Activated naive CD4-positive, alpha-beta T cell treated with anti-CD3 and anti-CD28 coated beads, Interleukin-2, amount 50 U/mL, for 72 hours (primary cell): Measurements from ENCODE around the gene SLC35G3. TPM values are rescaled to one million over a fixed set of nuclear protein-coding genes. Genes with fewer than 3 reads are reported as not detected.
"Not testable (repeated sequence)": the region's sequence is repeated elsewhere in the genome, so short reads cannot be mapped to it uniquely, and the experiment has no call there.

Experiments
- ATAC-seq, 2 donors: fragments of 150-1000 bp; cut with Tn5 transposase; 2 replicates each; pipeline ENCODE4 v1.10.0; 2021; ENCODE audit warnings: mild to moderate bottlenecking in 2 of 2, moderate library complexity in 2 of 2
- DNase-seq, 2 donors: peaks; one replicate each; pipeline ENCODE4 v3.0.0; 2021 to 2022; ENCODE audit warnings: low spot score in 2 of 2
- H3K27ac Mint-ChIP-seq, 2 donors: one replicate each; pipeline ENCODE4 v1.8.0; 2022; ENCODE audit warnings: mild to moderate bottlenecking in 2 of 2, mixed read lengths in 2 of 2
- H3K36me3 Mint-ChIP-seq, 2 donors: one replicate each; pipeline ENCODE4 v1.8.0; 2022; ENCODE audit warnings: mixed read lengths in 2 of 2
- H3K9me3 Mint-ChIP-seq, 2 donors: one replicate each; pipeline ENCODE4 v1.8.0; 2022; ENCODE audit warnings: mixed read lengths in 2 of 2
- total RNA-seq, 2 donors: library from RNA; stranded (reverse); gene quantifications; one replicate each; pipeline ENCODE4 v1.2.3, GENCODE V29; 2022

SLC35G3 gene
- total RNA-seq: not detected

- DNase-seq, ATAC-seq: not testable (repeated sequence)
- peaks cover 0 to 18% of the 10 kb centered on the region in 2 donors for H3K36me3 Mint-ChIP-seq
- peak within 1 kb of the TSS in 1 of 2 donors; percentile 76 for H3K27ac Mint-ChIP-seq
- H3K9me3 Mint-ChIP-seq: peaks cover 0 to 10% of the 10 kb centered on the region in 2 donors
These were observed at the start of gene SLC35G3 for GRCh38 chr17:35194001-35194400. SLC35G3 (minus strand) TSS chr17:35194393; CDS start chr17:35194307, 86 bp downstream.

DNA sequence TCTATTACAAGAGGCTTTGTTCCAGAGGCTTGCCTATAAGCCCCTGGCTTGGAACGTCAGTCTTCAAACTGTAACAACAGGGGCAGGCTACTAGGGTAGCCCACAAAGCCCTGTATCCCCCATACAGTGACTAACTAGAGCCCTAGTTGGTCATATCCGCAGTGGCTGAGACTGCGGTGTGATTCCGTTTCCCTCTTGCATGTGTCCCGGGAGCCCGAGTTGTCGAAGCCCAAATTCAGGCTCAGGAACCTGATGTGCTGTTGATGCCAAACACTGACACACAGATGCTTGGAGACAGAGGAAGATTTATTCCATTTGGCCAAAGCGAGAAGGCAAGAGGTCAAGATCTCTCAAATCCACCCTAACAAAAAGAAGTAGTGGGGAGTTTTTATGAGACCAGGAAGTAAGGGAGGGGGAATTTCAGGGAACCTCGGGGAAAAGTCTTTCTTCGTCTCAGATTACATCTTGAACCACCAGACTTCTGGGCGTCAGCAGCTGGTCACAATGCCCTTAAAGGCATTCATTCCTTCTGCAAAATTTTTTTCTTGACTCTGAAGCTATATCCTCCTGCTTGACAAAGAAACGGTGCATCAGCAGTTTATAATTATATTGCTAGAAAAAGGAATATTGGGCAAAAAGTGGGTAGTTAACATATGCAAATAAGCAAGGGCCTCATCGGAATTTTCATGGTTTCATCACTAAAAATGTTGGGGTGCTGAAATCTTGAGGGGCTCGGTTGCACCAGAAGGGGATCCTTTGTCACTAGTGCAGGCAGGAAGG lies 49.6 kb upstream of the SLC35G3 start:
- peak; percentile 64 to 82 for DNase-seq
- Mint-ChIP-seq H3K9me3 (no peaks in the 10 kb centered on the region), H3K36me3 (peaks cover 26 to 43% of the 10 kb centered on the region in 2 donors), H3K27ac (peak overlapping the region; percentile 100)
- ATAC-seq: peak; percentile 31 to 51

DNA sequence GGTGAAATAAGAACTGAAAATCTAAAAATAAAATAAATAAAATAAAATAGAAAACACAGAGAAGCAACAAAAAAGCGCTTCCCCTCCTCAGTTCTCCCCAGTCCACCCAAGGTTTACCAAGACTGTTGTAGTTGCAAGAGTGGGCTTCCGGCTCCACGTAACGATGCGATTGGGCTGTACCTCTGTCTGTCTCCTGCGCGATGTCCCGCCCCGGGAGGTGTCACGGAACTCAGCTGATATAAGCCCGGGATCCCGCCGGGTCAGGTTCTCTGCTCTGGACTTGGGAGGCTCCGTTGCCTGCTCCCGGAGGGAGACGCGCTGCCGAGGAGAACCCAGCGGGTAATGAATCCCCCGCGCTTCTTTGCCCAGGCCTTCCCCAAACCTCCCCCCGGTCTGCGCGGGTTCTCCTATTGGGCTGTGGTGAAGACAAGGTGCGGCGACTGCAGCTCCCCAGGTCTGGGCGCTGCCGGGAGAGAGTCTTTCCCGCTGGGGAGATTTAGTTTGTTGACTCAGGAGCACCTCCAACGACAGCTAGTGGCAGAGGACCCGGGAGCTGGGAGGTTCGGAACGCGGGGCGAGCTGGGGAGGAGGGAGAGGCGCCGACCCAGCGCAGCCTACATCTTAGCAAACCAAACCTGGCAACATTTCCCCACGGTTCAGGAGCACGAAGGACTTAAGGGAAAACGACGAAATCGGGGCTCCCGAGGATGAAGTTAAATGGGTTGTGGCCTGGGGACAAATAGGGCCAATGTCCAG lies 48.8 kb upstream of the SLC35G3 start, which contains the start of gene SLFN5:
SLFN5 (plus strand) TSS at position 268 of the 756 bp plus-strand sequence. CDS start 15,619 bp downstream, outside the sequence.
- H3K27ac Mint-ChIP-seq: peak within 1 kb of the TSS; percentile 100

DNA sequence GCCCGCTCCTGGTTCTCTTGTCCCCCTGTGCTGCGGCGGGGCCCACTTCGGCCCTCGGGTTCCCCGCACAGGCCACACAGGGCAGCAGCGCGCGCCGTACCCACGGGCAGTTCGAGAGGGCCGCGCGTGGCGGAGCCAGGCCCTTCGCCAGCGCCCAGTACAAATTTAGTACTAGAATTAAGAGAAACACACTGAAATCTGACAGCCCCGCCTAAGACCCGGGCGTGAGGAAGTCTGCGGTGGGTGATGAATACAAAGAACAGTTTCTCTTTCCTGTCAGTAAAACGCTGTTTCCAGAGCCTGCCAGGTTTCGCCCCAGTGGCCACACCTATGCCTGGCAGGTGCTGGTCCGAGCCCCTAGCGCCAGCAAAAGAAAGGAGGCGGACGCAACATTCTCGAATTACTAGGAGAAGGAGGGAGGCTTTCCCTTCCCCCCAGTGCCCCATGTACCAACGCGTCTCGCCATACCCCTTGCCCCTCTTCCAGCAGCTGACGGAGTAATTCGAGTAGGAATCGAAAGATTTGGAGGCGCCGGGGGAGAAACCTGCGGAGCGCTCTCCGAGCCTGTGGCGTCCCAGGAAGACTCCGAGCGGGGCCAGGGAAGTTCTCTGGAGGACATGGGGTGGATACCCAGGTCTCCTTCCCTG lies 48.1 kb upstream of the SLC35G3 start:
- ATAC-seq: peak; percentile 55 to 63

More for the DNA sequence above, 48.8 kb upstream of the SLC35G3 start, which contains the start of gene SLFN5:
- DNase-seq: peak; percentile 95 to 96
- Mint-ChIP-seq H3K36me3 (peaks cover 19 to 35% of the 10 kb centered on the region in 2 donors), H3K9me3 (no peaks in the 10 kb centered on the region)
- peak; percentile 60 to 72 for ATAC-seq

DNA sequence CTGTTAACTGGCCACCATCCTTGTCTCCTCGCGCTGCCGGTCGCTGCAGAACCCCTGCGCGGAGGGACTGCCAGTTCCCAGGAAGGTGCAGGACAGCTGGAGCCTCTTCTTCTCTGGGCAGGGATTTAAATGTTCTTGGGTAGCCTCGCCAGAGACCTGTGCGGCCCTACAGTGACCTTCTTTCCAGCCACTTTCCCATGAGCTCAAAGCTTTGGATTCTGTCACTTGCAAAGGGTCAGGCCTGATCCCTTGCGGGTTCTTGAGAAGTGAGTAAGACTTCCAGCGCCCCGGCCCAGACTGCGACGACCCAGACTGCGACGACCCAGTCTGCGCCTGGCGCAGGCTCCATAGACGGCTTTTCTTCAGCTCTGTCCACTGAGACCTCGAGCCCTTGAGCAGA lies 47.3 kb upstream of the SLC35G3 start:
- no peaks in the 10 kb centered on the region for H3K9me3 Mint-ChIP-seq
- ATAC-seq (no peak), DNase-seq (peak; percentile 38 to 69)
- H3K27ac Mint-ChIP-seq: peak overlapping the region; percentile 99 to 100
- peaks cover 10 to 23% of the 10 kb centered on the region in 2 donors for H3K36me3 Mint-ChIP-seq

More for the DNA sequence above, 48.1 kb upstream of the SLC35G3 start:
- H3K36me3 Mint-ChIP-seq: peaks cover 12 to 28% of the 10 kb centered on the region in 2 donors
- peak; percentile 80 to 90 for DNase-seq
- H3K9me3 Mint-ChIP-seq: no peaks in the 10 kb centered on the region
- peak overlapping the region; percentile 94 to 100 for H3K27ac Mint-ChIP-seq

GRCh38 chr17:35240861-35241260 lies 46.7 kb upstream of the SLC35G3 start:
- ATAC-seq (no peak), DNase-seq (no peak)
- Mint-ChIP-seq H3K36me3 (peaks cover 10 to 23% of the 10 kb centered on the region in 2 donors), H3K9me3 (no peaks in the 10 kb centered on the region), H3K27ac (peak overlapping the region; percentile 40 to 100)

- Mint-ChIP-seq H3K9me3 (no peaks in the 10 kb centered on the region), H3K36me3 (peaks cover 10 to 21% of the 10 kb centered on the region in 2 donors), H3K27ac (peak overlapping the region; percentile 62 to 65)
- ATAC-seq (no peak), DNase-seq (no peak)
These were observed 45.6 kb upstream of the SLC35G3 start for GRCh38 chr17:35239823-35240222.

GRCh38 chr17:35238821-35239220 lies 44.6 kb upstream of the SLC35G3 start:
- Mint-ChIP-seq H3K27ac (peak overlapping the region in 1 of 2 donors; percentile 65), H3K36me3 (peaks cover 10 to 16% of the 10 kb centered on the region in 2 donors), H3K9me3 (no peaks in the 10 kb centered on the region)
- ATAC-seq: peak; percentile 17 to 37
- no peak for DNase-seq

DNA sequence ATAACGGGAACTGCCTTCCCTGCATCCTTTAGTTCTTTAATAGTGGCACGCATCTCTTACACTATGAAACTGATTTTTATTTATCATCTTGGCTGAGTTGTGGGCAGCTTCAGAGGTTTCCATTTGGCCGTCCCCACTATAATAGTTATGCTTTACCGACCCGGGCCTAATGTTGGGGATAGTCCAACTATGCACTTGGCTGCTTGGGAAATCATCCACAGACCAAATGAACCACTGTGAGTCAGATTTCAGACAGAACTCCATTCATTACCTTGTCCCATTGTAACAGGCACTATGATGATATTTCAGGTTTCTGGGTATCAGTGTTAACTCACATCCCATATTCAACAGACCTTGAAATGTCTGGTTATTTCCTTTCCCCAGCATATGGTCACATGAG lies 42.6 kb upstream of the SLC35G3 start:
- no peak for ATAC-seq
- Mint-ChIP-seq H3K27ac (no peak overlapping the region), H3K9me3 (no peaks in the 10 kb centered on the region), H3K36me3 (peaks cover 5 to 9% of the 10 kb centered on the region in 2 donors)
- no peak for DNase-seq

DNA sequence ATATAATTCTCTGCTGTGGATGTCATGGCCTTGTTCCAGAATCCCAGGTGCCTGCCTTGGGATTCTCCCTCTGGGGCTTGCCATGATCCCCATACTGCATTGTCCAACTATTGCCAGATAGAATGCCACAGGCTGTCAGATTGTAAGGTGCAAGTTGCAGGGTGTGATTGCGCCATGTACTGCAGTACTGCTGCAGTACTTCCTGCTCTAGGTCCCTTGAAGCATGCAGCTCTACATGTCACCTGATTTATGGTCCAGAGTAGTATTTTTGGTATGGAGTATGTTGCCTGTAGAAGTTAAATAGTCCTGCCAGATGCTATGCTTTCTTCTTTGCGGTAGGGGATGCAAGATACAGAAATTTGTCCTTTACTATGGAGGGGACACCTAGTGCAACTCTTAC lies 41.7 kb upstream of the SLC35G3 start:
- no peak for ATAC-seq
- H3K27ac Mint-ChIP-seq: no peak overlapping the region
- no peak for DNase-seq
- H3K9me3 Mint-ChIP-seq: peaks cover 0 to under 1% of the 10 kb centered on the region in 2 donors
- H3K36me3 Mint-ChIP-seq: peaks cover 0 to 4% of the 10 kb centered on the region in 2 donors

DNA sequence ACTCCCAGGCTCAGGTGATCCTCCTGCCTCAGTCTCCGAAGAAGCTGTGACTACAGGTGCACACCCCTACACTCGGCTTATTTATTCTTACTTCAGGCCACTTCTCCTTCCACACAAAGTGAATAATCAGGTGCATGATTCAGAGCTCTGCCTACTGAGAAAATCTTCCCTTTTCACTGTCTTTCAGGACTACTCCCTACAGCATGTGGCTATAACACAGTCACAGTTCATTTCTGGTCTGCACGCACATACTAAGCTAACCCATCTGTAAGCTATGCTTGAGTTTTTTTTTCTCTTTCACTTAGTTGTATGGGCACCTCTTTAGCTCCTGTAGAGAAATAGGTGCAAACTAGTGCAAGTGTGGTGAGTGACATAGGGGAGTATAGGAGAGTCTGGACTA lies 41.1 kb upstream of the SLC35G3 start:
- ATAC-seq (peak; percentile 51 to 52), DNase-seq (no peak)
- H3K9me3 Mint-ChIP-seq: peaks cover 0 to 5% of the 10 kb centered on the region in 2 donors
- H3K36me3 Mint-ChIP-seq: peaks cover 0 to 4% of the 10 kb centered on the region in 2 donors
- no peak overlapping the region for H3K27ac Mint-ChIP-seq

GRCh38 chr17:35234315-35234714 lies 40.1 kb upstream of the SLC35G3 start:
- not testable (repeated sequence) for DNase-seq, H3K9me3 Mint-ChIP-seq, H3K27ac Mint-ChIP-seq, ATAC-seq, H3K36me3 Mint-ChIP-seq

- no peak for ATAC-seq
- peak overlapping the region in 1 of 2 donors; percentile 61 for H3K27ac Mint-ChIP-seq
- DNase-seq: no peak
- peaks cover 0 to 12% of the 10 kb centered on the region in 2 donors for H3K9me3 Mint-ChIP-seq
- peaks cover 10% of the 10 kb centered on the region in 2 donors for H3K36me3 Mint-ChIP-seq
These were observed 35.4 kb upstream of the SLC35G3 start for GRCh38 chr17:35229638-35230037.

DNA sequence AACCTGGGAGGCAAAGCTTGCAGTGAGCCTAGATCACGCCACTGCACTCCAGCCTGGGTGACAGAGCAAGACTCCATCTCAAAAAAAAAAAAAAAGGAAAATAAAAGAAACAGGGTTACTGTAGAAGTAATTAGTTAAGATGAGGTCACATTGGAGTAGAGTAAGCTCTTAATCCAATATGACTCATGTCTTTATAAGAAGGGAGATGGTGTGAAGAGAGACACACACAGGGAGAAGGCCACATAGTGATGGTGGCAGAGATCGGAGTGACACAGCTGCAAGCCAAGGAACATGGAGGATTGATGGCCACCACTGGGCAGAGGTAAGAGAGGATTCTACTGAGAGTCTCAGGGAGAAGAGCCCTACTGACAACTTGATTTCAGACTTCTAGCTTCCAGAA lies 33.4 kb upstream of the SLC35G3 start:
- H3K27ac Mint-ChIP-seq: peak overlapping the region in 1 of 2 donors; percentile 28
- ATAC-seq: peak; percentile 49 to 63
- H3K9me3 Mint-ChIP-seq: peaks cover 4 to 21% of the 10 kb centered on the region in 2 donors
- H3K36me3 Mint-ChIP-seq: peaks cover 20 to 22% of the 10 kb centered on the region in 2 donors
- DNase-seq: no peak

GRCh38 chr17:35224436-35224835 lies 30.2 kb upstream of the SLC35G3 start:
- H3K9me3 Mint-ChIP-seq: peaks cover 4 to 12% of the 10 kb centered on the region in 2 donors
- ATAC-seq (peak in 1 of 2 donors; percentile 36), DNase-seq (no peak)
- no peak overlapping the region for H3K27ac Mint-ChIP-seq
- H3K36me3 Mint-ChIP-seq: peaks cover 21 to 33% of the 10 kb centered on the region in 2 donors

- H3K9me3 Mint-ChIP-seq: peaks cover 4 to 9% of the 10 kb centered on the region in 2 donors
- DNase-seq (no peak), ATAC-seq (no peak)
- peaks cover 18 to 28% of the 10 kb centered on the region in 2 donors for H3K36me3 Mint-ChIP-seq
- H3K27ac Mint-ChIP-seq: no peak overlapping the region
These were observed 28.3 kb upstream of the SLC35G3 start for GRCh38 chr17:35222452-35222851.
